Posterior vena cava (tissue), 2 donors: ENCODE data around the gene ZFP90. TPM values are rescaled to one million over a fixed set of nuclear protein-coding genes. Genes with fewer than 3 reads are reported as not detected.
"Not testable (repeated sequence)": the region's sequence is repeated elsewhere in the genome, so short reads cannot be mapped to it uniquely, and the experiment has no call there.

Source experiments
- DNase-seq: peaks from one replicate; pipeline ENCODE4 v3.0.0-alpha.2; 2020; ENCODE audit warnings: low spot score
- intact Hi-C, 2 donors: fragments of 100-400 bp; cut with DNase I; formaldehyde crosslinking; loops; one replicate each; pipeline versions ENCODE4 v1.14.1 to v1.14.2; 2022 to 2023
- long read RNA-seq, 2 donors: library from polyadenylated mRNA; unstranded; transcript quantifications; one replicate each; pipeline ENCODE4 v2.0.0, GENCODE V29; 2020 to 2021
- total RNA-seq, 2 donors: library from RNA; stranded (reverse); fragmentation: NEBNext Ultra II Directional; extraction: Animal tissue kit (Norgen Biotek cat#: 25700); gene quantifications; one replicate each; pipeline ENCODE4 v1.2.1, GENCODE V29; 2021
- donor health status: DM: yes; HTN: yes; CAD: no.
- donor health status: DM: yes; HTN: yes; CAD: no.

The ZFP90 gene
- total RNA-seq: 10 to 100 TPM; 17.9 to 18.1 TPM
- long read RNA-seq, donor 1, full-length matches to known transcripts: 2 of 4 reads
- long read RNA-seq, donor 1, partial matches to known transcripts: 0 of 4 reads
- long read RNA-seq, donor 1, other reads (novel, unspliced or antisense): 2 of 4 reads
- long read RNA-seq, donor 2, full-length matches to known transcripts: 3 of 5 reads
- long read RNA-seq, donor 2, partial matches to known transcripts: 1 of 5 reads
- long read RNA-seq, donor 2, other reads (novel, unspliced or antisense): 1 of 5 reads

DNA sequence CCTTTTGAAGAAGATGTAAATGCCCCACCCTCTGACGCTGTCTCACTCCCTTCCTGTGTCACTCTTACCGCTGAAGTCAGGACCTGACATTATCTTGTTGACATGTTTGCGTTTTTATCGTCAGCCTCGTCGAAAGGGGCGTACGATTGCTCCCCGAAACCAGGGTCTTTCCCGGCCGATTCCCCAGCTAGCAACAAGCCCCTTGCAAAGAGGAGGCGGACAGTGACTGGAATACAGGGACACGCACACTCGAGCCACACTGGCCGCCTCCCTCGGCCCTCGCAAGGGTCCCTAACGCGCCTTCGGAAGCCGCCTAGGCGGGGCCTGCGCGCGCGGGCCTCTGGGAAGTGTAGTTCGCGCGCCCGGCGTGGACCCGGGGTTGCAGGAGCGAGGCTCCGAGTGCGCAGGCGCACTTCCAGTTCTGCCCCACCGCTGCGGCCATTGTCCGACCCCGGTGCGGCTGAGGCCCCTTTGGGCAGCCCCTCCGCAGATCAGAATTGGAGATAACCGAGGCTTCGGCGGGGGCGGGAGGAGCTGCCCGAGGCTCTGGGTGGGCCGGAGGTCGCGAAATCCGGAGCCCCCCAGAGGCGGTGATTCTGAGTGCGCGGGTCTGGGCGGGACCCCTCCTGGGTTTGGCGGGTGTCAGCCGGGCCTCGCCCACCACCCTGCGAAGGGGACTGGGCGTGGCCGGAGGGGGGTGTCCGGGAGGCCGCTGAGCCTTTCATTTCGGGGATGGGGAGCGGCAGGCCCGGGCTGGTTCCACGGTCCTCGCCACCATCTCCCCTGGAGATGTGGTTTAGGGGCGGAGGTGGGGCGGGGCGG lies at the start of gene ZFP90:
ZFP90 (plus strand) TSS at position 412 of the 822 bp plus-strand sequence. CDS start 502 bp downstream, outside the sequence.
- peak; percentile 96 for DNase-seq
- intact Hi-C loops: no loop called here

DNA sequence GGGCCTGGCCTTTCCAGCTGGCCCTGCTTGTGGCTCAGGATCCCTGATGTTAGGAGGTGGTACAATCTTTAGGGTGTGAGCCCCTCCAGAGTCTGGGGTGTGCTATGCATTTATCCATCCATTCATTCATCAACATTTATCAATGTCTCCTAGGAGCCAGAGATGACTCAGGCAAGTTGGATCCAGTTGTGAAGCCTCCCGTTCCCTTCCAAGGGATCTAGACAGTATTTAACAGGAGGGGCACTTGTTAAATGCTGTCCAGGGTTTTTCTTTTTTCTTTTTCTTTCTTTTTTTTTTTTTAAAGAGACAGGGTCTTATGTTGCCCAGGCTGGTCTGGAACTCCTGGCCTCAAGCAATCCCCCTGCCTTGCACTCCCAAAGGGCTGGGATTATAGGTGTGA lies 48.7 kb upstream of the ZFP90 start:
- intact Hi-C loops: no loop called here

GRCh38 chr16:68490829-68491575 lies 48.1 kb upstream of the ZFP90 start:
- DNase-seq: no peak
- intact Hi-C loops: no loop called here

More for the DNA sequence above, 48.7 kb upstream of the ZFP90 start:
- no peak for DNase-seq

GRCh38 chr16:68491576-68491950 lies 47.5 kb upstream of the ZFP90 start:
- peak; percentile 44 for DNase-seq
- intact Hi-C loops: no loop called here

GRCh38 chr16:68492151-68492542 lies 46.9 kb upstream of the ZFP90 start:
- peak; percentile 76 for DNase-seq
- intact Hi-C loops: no loop called here

DNA sequence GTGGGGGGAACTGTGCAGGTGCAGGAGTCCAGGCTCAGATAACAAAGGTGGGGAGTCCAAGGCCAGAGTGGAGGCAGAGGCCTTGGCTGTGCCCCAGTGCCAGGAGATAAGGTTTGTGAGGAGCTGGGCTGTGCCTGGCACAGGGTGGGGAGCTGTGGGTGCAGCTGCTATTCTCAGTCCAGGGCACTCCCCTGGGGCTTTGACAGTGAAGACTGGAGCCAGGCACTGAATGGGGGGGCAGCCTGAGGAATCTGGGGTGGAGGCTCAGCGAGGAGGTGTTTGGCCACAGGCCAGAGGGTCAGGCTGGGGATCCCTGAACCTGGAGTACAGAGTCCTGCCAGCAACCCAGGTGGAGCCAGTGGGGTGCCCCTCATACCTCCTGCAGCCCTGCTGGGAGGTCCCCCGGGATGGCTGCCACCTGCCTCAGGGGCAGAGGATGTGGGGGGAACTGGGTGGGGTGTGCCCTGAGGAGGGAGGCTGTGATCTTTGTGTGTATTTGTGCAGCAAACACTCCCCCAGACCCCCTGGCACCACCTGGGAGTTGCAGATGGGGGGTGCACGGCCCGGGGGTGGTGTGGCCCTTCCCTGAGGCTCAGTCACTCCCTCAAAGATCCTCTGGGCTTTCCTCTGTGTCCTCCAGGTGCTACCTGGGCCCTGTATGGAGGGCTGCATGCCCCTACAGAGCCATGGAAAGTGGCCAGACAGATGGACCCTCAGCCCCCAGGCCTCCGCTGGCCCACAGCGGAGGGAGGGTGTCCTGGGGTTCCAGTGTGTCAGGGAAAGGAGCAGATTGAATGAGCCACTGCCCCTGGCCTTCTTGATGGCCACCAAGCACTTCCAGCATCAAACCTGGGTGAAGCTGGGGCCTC lies 46.3 kb upstream of the ZFP90 start:
- intact Hi-C loops: no loop called here
- peak; percentile 66 for DNase-seq

DNA sequence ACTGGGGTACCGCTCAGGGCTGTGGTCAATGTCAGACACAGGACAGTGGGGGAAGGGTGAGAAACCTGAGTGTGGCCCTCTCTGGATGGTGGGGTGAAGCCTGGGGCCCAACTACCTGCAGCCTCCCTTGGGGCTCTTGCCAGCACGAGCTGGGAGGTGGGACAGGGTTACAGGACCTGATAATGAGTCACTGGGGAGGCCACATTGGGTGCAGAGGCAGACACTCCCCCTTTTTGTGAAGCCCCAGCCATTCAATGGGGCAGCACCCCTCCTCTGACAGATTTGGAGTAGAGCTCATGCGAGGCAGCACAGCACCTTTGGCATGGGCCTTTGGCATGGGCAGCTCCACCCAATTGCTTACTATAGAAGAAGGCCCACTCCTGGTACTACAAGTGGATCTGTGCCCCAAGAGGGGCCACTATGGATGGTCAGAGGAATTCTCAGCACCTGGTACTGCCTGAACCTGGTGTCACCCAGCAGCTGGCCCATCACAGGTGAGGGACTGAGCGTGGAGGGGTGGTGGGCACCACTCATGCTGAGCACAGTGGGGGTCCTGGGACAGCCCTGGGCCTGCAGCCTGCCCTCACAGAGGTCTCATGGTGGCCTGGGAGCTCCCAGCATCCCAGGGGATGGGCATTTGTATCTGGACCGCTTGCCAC lies 45.5 kb upstream of the ZFP90 start:
- peak; percentile 50 for DNase-seq
- intact Hi-C loops: no loop called here

DNA sequence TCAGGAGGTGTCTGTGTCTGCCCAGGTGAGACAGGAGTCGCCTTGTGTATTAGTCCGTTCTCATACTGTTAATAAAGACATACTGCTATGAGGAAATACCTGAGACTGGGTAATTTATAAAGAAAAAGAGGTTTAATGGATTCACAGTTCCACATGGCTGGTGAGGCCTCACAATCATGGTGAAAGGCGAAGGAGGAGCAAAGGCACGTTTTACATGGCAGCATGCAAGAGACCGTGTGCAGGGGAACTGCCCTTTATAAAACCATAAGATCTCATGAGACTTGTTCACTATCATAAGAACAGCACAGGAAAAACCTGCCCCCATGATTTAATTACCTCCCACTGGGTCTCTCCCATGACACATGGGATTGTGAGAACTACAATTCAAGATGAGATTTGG lies 44.8 kb upstream of the ZFP90 start:
- DNase-seq, intact Hi-C loops: not testable (repeated sequence)

GRCh38 chr16:68496689-68497088 lies 42.4 kb upstream of the ZFP90 start:
- DNase-seq: no peak
- intact Hi-C loops: no loop called here

DNA sequence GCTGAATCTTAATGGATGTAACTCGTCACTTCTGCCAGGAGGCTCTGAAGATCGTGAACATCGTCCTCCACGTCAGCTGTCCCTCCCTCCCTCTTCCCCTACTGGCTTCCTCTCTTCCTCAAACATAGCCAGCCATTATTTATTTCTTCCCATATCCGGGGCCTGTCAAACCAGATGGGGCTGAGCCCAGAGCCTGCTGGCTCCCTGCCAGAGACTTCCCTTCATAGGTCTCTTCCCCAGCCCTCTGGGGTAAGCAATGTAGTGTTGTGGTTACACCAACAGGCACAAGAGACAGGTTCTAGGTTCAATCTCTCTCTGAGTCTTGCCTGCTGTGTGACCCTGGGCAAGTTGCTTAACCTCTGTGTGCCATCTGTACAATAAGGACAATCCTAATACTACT lies 40.1 kb upstream of the ZFP90 start:
- DNase-seq: no peak
- intact Hi-C loops: no loop called here

DNA sequence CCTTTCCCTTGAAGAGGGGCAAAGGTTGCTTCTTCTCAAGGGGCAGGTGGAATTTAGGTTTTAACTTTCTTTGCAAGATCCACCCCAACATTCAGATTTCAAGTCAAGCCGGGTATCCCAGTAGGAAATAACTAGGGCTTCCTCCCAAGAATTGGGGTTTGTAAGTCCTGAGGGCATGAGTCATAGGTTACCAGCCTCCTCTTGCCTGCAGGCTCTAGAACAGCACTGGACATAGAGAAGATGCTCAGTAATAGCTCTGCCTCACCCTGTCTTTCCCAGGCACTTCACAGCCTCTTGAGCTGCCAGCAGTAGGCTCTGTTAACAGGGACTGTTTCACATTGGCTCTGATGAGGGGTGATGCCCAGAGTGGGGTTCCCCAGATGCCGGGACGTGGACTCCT lies 35.8 kb upstream of the ZFP90 start:
- intact Hi-C loops: no loop called here

DNA sequence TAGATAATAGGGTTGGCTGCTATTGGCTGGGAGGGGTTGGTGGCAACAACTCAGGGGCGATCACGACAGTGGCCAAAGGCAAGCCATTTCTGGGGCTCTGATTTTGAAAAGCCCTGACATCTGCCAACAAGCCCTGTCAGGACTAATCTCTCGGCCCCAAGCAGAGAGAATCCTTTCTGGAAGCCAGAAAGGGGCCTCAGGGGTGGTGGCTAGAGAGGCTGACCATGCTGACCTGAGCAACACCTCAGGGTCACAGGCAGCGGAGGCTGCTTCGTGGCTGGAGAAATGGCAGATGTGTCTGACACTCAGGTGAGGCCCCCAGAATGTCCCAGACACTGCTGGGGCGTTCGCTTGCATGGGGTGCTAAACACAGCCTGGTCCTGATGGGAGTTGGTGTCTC lies 35.0 kb upstream of the ZFP90 start:
- intact Hi-C loops: no loop called here
- no peak for DNase-seq

More for the DNA sequence above, 35.8 kb upstream of the ZFP90 start:
- DNase-seq: no peak

GRCh38 chr16:68506331-68507053 lies 32.6 kb upstream of the ZFP90 start:
- DNase-seq: no peak
- intact Hi-C loops: loop anchor here in 1 of 2 donors (5.0 kb wide), 1 partner anchor 109 kb away; no protein-coding TSS in a partner anchor

DNA sequence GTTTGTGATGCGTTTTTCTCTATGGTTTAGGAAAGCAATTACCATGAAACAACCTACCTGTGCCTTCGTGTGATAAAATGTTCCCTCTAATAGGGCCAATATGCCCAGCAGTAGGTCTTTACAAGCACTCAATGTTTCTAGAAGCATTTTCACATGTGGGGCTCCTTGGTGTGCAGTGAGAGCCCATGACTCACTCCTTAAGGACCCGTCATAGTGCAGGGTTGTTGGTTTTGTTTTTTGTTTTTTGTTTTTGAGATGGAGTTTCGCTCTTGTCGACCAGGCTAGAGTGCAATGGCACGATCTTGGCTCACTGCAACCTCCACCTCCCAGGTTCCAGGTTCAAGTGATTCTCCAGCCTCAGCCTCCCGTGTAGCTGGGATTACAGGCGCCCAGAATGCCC lies 31.1 kb upstream of the ZFP90 start:
- DNase-seq: no peak
- intact Hi-C loops: loop anchor here in 1 of 2 donors (5.0 kb wide), 1 partner anchor 111 kb away; no protein-coding TSS in a partner anchor

DNA sequence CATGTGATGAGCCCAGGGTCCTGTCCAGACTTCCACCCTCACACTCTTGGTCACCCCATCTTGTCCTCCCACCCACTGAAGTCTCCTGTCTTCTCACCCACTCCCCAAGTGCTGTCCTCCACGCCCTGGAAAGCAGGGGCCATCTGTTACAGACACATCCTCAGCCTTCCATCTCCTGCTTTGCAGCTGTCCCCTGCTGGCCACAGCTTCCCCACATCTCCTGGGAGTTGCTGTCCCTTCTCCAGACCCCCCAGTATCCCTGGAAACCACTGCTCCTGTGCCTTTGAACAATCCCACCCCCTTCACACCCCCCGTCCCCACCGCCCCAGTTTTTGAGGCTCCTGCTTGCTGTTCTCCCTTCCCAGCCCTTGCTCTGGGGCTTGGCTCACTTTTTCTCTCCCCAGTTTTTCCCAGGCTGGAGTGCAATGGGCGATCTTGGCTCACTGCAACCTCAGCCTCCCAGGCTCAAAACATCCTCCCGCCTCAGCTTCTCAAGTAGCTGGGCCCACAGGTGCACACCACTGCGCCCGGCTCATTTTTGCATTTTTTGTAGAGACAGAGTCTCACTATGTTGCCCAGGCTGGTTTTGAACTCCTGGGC lies 30.4 kb upstream of the ZFP90 start:
- DNase-seq: no peak
- intact Hi-C loops: loop anchor here in 1 of 2 donors (5.0 kb wide), 1 partner anchor 111 kb away; no protein-coding TSS in a partner anchor

GRCh38 chr16:68509381-68509780 lies 29.7 kb upstream of the ZFP90 start:
- DNase-seq: no peak
- intact Hi-C loops: loop anchor here in 1 of 2 donors (5.0 kb wide), 1 partner anchor 112 kb away; no protein-coding TSS in a partner anchor

DNA sequence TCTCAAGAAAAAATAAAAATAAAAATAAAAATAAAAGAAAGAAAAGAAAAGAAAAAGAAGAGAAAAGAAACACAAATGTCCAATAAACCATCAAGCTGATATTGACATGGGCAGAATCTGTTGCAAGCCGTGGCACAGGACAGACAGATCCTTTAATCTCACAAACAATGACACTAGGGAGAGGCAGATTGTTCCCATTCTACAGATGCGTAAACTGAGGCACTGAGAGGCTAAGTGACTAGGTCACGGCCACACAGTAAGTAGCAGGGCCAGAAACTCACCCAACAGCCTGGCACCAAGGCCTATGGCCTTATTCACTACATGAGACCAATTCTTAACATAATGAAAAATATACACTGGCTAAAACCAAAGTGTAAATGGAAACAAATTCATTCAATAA lies 28.3 kb upstream of the ZFP90 start:
- peak; percentile 1 for DNase-seq
- intact Hi-C loops: no loop called here
